Measurements from ENCODE around the gene VWCE. TPM values are rescaled to one million over a fixed set of nuclear protein-coding genes. Genes with fewer than 3 reads are reported as not detected.

The VWCE gene
- total RNA-seq, 1 donor from 2014 or later: 1.0 TPM

- no peak overlapping the region for H3K9ac ChIP-seq (ENCODE audit: low read depth in 1 of 3, low read length in 3 of 3)
- H3K9me3 ChIP-seq (ENCODE audit: control insufficient read depth in 3 of 3, low read length in 3 of 3): no peaks in the 10 kb centered on the region
- no peak overlapping the region for H3K27ac ChIP-seq (ENCODE audit: low read depth, low read length)
- H3K36me3 ChIP-seq (ENCODE audit: control insufficient read depth in 3 of 3, insufficient read depth in 3 of 3, low read length in 3 of 3): peaks cover 3 to 27% (median 26%) of the 10 kb centered on the region in 3 donors
- no peak overlapping the region for H3K4me3 ChIP-seq (ENCODE audit: low read length in 3 of 3)
- no peaks in the 10 kb centered on the region for H3K27me3 ChIP-seq (ENCODE audit: control insufficient read depth in 3 of 3, insufficient read depth in 3 of 3, low read length in 3 of 3)
- peaks cover 47 to 67% (median 58%) of the 10 kb centered on the region in 3 donors for H3K4me1 ChIP-seq (ENCODE audit: control insufficient read depth in 3 of 3, insufficient read depth in 3 of 3, low read length in 3 of 3)
Measured at GRCh38 chr11:61329871-61330270, 34.8 kb upstream of the VWCE start.

GRCh38 chr11:61328351-61328750 lies 33.2 kb upstream of the VWCE start:
- H3K4me1 ChIP-seq (ENCODE audit: control insufficient read depth in 3 of 3, insufficient read depth in 3 of 3, low read length in 3 of 3): peaks cover 37 to 52% (median 43%) of the 10 kb centered on the region in 3 donors
- H3K27ac ChIP-seq (ENCODE audit: low read depth, low read length): peak overlapping the region; percentile 1
- H3K4me3 ChIP-seq (ENCODE audit: low read length in 3 of 3): no peak overlapping the region
- H3K27me3 ChIP-seq (ENCODE audit: control insufficient read depth in 3 of 3, insufficient read depth in 3 of 3, low read length in 3 of 3): no peaks in the 10 kb centered on the region
- H3K9ac ChIP-seq (ENCODE audit: low read depth in 1 of 3, low read length in 3 of 3): no peak overlapping the region
- peaks cover 13 to 35% (median 34%) of the 10 kb centered on the region in 3 donors for H3K36me3 ChIP-seq (ENCODE audit: control insufficient read depth in 3 of 3, insufficient read depth in 3 of 3, low read length in 3 of 3)
- H3K9me3 ChIP-seq (ENCODE audit: control insufficient read depth in 3 of 3, low read length in 3 of 3): no peaks in the 10 kb centered on the region

GRCh38 chr11:61327669-61328071 lies 32.6 kb upstream of the VWCE start:
- Histone ChIP-seq H3K4me3 (ENCODE audit: low read length in 3 of 3) (no peak overlapping the region), H3K9me3 (ENCODE audit: control insufficient read depth in 3 of 3, low read length in 3 of 3) (no peaks in the 10 kb centered on the region), H3K4me1 (ENCODE audit: control insufficient read depth in 3 of 3, insufficient read depth in 3 of 3, low read length in 3 of 3) (peaks cover 36 to 49% (median 42%) of the 10 kb centered on the region in 3 donors), H3K27ac (ENCODE audit: low read depth, low read length) (peak overlapping the region; percentile 1), H3K27me3 (ENCODE audit: control insufficient read depth in 3 of 3, insufficient read depth in 3 of 3, low read length in 3 of 3) (no peaks in the 10 kb centered on the region), H3K36me3 (ENCODE audit: control insufficient read depth in 3 of 3, insufficient read depth in 3 of 3, low read length in 3 of 3) (peaks cover 19 to 42% (median 41%) of the 10 kb centered on the region in 3 donors), H3K9ac (ENCODE audit: low read depth in 1 of 3, low read length in 3 of 3) (no peak overlapping the region)

GRCh38 chr11:61325649-61326414 lies 30.7 kb upstream of the VWCE start:
- Histone ChIP-seq H3K27me3 (ENCODE audit: control insufficient read depth in 3 of 3, insufficient read depth in 3 of 3, low read length in 3 of 3) (no peaks in the 10 kb centered on the region), H3K9me3 (ENCODE audit: control insufficient read depth in 3 of 3, low read length in 3 of 3) (no peaks in the 10 kb centered on the region), H3K9ac (ENCODE audit: low read depth in 1 of 3, low read length in 3 of 3) (peak overlapping the region in 1 of 3 donors; percentile 20), H3K4me3 (ENCODE audit: low read length in 3 of 3) (no peak overlapping the region), H3K4me1 (ENCODE audit: control insufficient read depth in 3 of 3, insufficient read depth in 3 of 3, low read length in 3 of 3) (peaks cover 23 to 32% (median 28%) of the 10 kb centered on the region in 3 donors), H3K27ac (ENCODE audit: low read depth, low read length) (no peak overlapping the region), H3K36me3 (ENCODE audit: control insufficient read depth in 3 of 3, insufficient read depth in 3 of 3, low read length in 3 of 3) (peaks cover 32 to 59% (median 56%) of the 10 kb centered on the region in 3 donors)

- Histone ChIP-seq H3K9ac (ENCODE audit: low read depth in 1 of 3, low read length in 3 of 3) (no peak overlapping the region), H3K4me1 (ENCODE audit: control insufficient read depth in 3 of 3, insufficient read depth in 3 of 3, low read length in 3 of 3) (no peaks in the 10 kb centered on the region), H3K27me3 (ENCODE audit: control insufficient read depth in 3 of 3, insufficient read depth in 3 of 3, low read length in 3 of 3) (no peaks in the 10 kb centered on the region), H3K4me3 (ENCODE audit: low read length in 3 of 3) (no peak overlapping the region), H3K9me3 (ENCODE audit: control insufficient read depth in 3 of 3, low read length in 3 of 3) (no peaks in the 10 kb centered on the region), H3K27ac (ENCODE audit: low read depth, low read length) (no peak overlapping the region), H3K36me3 (ENCODE audit: control insufficient read depth in 3 of 3, insufficient read depth in 3 of 3, low read length in 3 of 3) (peaks cover 54 to 84% (median 80%) of the 10 kb centered on the region in 3 donors)
Measured at GRCh38 chr11:61315260-61315659, 20.1 kb upstream of the VWCE start.

GRCh38 chr11:61310749-61311148 lies 15.6 kb upstream of the VWCE start:
- peaks cover 69 to 96% (median 90%) of the 10 kb centered on the region in 3 donors for H3K36me3 ChIP-seq (ENCODE audit: control insufficient read depth in 3 of 3, insufficient read depth in 3 of 3, low read length in 3 of 3)
- no peaks in the 10 kb centered on the region for H3K9me3 ChIP-seq (ENCODE audit: control insufficient read depth in 3 of 3, low read length in 3 of 3)
- H3K27ac ChIP-seq (ENCODE audit: low read depth, low read length): no peak overlapping the region
- H3K27me3 ChIP-seq (ENCODE audit: control insufficient read depth in 3 of 3, insufficient read depth in 3 of 3, low read length in 3 of 3): no peaks in the 10 kb centered on the region
- H3K4me3 ChIP-seq (ENCODE audit: low read length in 3 of 3): no peak overlapping the region
- H3K4me1 ChIP-seq (ENCODE audit: control insufficient read depth in 3 of 3, insufficient read depth in 3 of 3, low read length in 3 of 3): no peaks in the 10 kb centered on the region
- H3K9ac ChIP-seq (ENCODE audit: low read depth in 1 of 3, low read length in 3 of 3): no peak overlapping the region

GRCh38 chr11:61309739-61310138 lies 14.6 kb upstream of the VWCE start:
- Histone ChIP-seq H3K9ac (ENCODE audit: low read depth in 1 of 3, low read length in 3 of 3) (no peak overlapping the region), H3K9me3 (ENCODE audit: control insufficient read depth in 3 of 3, low read length in 3 of 3) (no peaks in the 10 kb centered on the region)

GRCh38 chr11:61309141-61309540 lies 14.0 kb upstream of the VWCE start:
- Histone ChIP-seq H3K9ac (ENCODE audit: low read depth in 1 of 3, low read length in 3 of 3) (no peak overlapping the region), H3K36me3 (ENCODE audit: control insufficient read depth in 3 of 3, insufficient read depth in 3 of 3, low read length in 3 of 3) (peaks cover 73 to 91% (median 81%) of the 10 kb centered on the region in 3 donors), H3K4me3 (ENCODE audit: low read length in 3 of 3) (no peak overlapping the region), H3K27ac (ENCODE audit: low read depth, low read length) (no peak overlapping the region), H3K9me3 (ENCODE audit: control insufficient read depth in 3 of 3, low read length in 3 of 3) (no peaks in the 10 kb centered on the region), H3K27me3 (ENCODE audit: control insufficient read depth in 3 of 3, insufficient read depth in 3 of 3, low read length in 3 of 3) (no peaks in the 10 kb centered on the region), H3K4me1 (ENCODE audit: control insufficient read depth in 3 of 3, insufficient read depth in 3 of 3, low read length in 3 of 3) (no peaks in the 10 kb centered on the region)

More at GRCh38 chr11:61309739-61310138, 14.6 kb upstream of the VWCE start:
- no peaks in the 10 kb centered on the region for H3K4me1 ChIP-seq (ENCODE audit: control insufficient read depth in 3 of 3, insufficient read depth in 3 of 3, low read length in 3 of 3)
- H3K27ac ChIP-seq (ENCODE audit: low read depth, low read length): no peak overlapping the region
- H3K27me3 ChIP-seq (ENCODE audit: control insufficient read depth in 3 of 3, insufficient read depth in 3 of 3, low read length in 3 of 3): no peaks in the 10 kb centered on the region
- H3K36me3 ChIP-seq (ENCODE audit: control insufficient read depth in 3 of 3, insufficient read depth in 3 of 3, low read length in 3 of 3): peaks cover 74 to 95% (median 85%) of the 10 kb centered on the region in 3 donors
- H3K4me3 ChIP-seq (ENCODE audit: low read length in 3 of 3): no peak overlapping the region

GRCh38 chr11:61307354-61307753 lies 12.2 kb upstream of the VWCE start:
- Histone ChIP-seq H3K4me3 (ENCODE audit: low read length in 3 of 3) (no peak overlapping the region), H3K9ac (ENCODE audit: low read depth in 1 of 3, low read length in 3 of 3) (no peak overlapping the region), H3K4me1 (ENCODE audit: control insufficient read depth in 3 of 3, insufficient read depth in 3 of 3, low read length in 3 of 3) (no peaks in the 10 kb centered on the region), H3K27ac (ENCODE audit: low read depth, low read length) (no peak overlapping the region), H3K9me3 (ENCODE audit: control insufficient read depth in 3 of 3, low read length in 3 of 3) (no peaks in the 10 kb centered on the region), H3K36me3 (ENCODE audit: control insufficient read depth in 3 of 3, insufficient read depth in 3 of 3, low read length in 3 of 3) (peaks cover 74 to 90% (median 78%) of the 10 kb centered on the region in 3 donors), H3K27me3 (ENCODE audit: control insufficient read depth in 3 of 3, insufficient read depth in 3 of 3, low read length in 3 of 3) (no peaks in the 10 kb centered on the region)

- H3K27me3 ChIP-seq (ENCODE audit: control insufficient read depth in 3 of 3, insufficient read depth in 3 of 3, low read length in 3 of 3): no peaks in the 10 kb centered on the region
- H3K9ac ChIP-seq (ENCODE audit: low read depth in 1 of 3, low read length in 3 of 3): no peak overlapping the region
- no peak overlapping the region for H3K4me3 ChIP-seq (ENCODE audit: low read length in 3 of 3)
- no peaks in the 10 kb centered on the region for H3K4me1 ChIP-seq (ENCODE audit: control insufficient read depth in 3 of 3, insufficient read depth in 3 of 3, low read length in 3 of 3)
- H3K9me3 ChIP-seq (ENCODE audit: control insufficient read depth in 3 of 3, low read length in 3 of 3): no peaks in the 10 kb centered on the region
- peaks cover 74 to 91% (median 77%) of the 10 kb centered on the region in 3 donors for H3K36me3 ChIP-seq (ENCODE audit: control insufficient read depth in 3 of 3, insufficient read depth in 3 of 3, low read length in 3 of 3)
- H3K27ac ChIP-seq (ENCODE audit: low read depth, low read length): no peak overlapping the region
Measured at GRCh38 chr11:61306221-61306620, 11.1 kb upstream of the VWCE start.
